COR-L47 (cell line): ENCODE results near the gene PTN.

Experiments
- DNase-seq: peaks from one replicate; lab custom pipeline; 2025; lab: John Stamatoyannopoulos, UW

Gene PTN

DNA sequence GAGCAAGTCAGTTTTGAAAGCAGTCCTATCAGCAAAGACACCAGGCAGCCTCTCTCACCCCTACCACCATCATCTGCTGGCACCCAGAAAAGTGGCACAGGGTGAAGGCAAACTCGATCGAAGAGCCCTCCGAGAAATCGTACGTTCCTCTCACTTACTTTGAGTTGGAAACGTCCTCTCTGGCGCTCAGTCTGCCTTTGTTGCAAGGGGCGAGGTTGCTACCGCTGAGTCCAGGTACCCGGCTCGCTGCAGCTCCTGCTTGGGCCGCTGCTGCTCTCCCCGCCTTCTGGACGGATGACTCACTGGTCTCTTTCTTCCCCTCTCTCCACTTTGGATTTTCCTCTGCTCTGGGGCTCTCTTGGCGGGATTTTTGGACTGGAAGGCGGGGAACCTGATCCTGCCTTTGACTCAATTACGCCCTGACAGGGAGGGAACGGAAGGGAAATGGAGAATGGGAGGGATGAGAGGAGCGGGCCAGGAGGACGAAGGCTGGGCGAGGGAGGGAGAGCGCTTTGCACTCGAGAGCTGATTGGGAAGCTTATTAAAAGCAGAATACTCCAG, at the start of gene PTN:
Gene PTN (minus strand): TSS at position 453 of the 561 bp plus-strand sequence. CDS start 88,760 bp downstream, outside the sequence.
- peak; percentile 35 for DNase-seq

- peak; percentile 29 for DNase-seq
Measured at GRCh38 chr7:137390076-137390475, 46.5 kb upstream of the PTN start.

DNA sequence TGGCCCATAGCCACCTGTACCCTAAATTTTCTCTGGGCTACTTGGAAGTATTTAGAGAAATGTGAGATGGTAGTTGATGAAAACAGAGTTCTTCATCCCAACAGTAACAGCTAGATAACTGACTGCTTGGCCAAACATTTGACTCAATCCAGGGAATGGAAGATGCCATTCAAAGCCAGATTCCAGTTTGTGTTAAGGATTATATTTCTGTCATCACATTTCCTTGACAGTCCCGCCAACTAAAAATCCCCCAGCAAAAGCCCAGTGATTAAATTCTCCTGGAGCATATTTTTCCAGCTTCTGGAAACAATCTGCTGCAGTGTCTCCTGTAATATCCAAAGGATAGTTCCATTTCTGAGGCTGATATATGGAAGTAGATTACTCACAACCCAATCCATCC, 45.4 kb upstream of the PTN start:
- no peak for DNase-seq

DNA sequence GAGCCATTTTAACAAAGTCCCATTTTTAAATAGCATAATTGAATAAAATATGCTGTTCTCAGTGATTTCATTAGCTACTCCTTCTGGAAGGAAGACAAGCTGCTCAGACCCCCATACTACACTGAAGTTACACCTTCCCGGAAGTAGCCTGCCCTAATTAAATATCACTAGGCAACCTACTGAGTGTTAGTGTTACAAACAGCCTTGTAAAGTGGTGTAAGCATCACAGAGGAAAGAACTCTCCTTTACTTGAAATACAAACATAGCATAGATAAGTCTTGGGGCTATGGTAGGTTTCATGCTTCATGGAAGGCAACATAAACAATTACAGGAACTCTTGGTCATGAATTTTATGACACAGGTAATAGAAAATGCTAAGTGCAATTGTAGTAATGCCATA, 43.4 kb upstream of the PTN start:
- DNase-seq = no peak

GRCh38 chr7:137381045-137381444, 37.5 kb upstream of the PTN start:
- DNase-seq = no peak

GRCh38 chr7:137373507-137373906, 30.0 kb upstream of the PTN start:
- no peak for DNase-seq

DNA sequence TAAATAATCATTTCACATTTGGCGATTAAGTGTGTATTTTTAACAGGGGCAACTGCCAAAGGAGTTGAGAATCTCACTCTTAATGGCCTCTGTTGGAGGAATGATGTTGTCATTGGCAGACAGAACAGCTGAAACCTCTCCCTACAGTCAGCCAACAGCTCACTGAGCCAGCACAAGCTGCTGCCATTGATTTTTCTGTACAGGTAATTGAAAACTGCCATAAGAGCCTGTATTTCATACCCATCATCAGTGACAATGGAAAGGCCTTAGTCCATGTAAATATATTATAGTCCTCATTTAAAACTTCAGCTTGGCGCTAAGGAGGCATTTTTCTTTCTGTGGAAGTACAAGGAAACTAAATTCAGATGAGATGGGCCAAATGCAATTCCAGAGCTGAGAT, 28.1 kb upstream of the PTN start:
- no peak for DNase-seq

DNA sequence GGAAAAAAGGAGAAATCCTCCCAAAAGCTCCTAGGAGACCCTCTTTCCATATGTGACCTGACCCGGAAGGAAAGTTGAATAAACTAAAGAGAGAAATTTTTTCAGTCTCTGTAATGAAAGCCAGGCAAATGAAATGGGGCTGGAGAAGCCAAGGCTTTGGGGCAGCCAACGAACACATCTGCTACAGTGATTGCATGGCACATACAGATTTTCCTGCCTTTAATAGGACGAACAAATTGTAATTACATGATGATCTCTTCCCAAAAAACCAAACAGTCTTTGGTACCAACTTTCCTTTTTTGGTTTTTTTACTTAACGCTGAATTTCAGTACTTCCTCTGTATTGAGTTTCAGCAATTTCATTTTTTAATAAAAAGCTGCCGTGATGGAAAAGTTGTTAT, 23.5 kb upstream of the PTN start:
- no peak for DNase-seq

GRCh38 chr7:137363683-137364082, 20.1 kb upstream of the PTN start:
- no peak for DNase-seq

DNA sequence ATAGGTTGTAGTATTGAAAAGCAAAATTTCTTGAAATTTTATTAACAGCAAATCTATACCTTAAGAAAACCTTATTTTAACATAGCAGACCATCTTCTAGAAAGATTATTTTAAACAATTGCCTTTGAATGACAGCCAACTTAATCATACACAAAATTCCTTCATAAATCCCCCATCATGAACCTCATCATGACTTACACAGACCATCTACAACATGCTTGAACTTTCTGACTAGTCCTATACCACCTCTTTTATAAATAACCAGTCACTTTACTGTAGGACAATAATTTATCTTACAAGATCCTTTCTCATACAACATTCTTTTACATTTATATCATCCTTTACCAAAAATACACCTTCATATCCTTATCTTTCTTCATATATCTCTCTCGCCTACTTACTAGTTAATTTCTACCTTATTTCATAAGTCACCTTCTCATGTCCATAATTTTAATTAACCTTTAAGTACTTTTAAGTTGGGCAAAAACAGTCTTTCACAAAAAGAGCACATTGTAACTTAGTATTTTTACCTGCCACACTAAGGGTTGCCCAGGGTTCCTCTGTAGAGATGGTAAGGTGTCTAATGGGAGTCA, 16.6 kb upstream of the PTN start:
- DNase-seq = no peak

GRCh38 chr7:137354961-137355360, 11.4 kb upstream of the PTN start:
- DNase-seq = no peak

GRCh38 chr7:137354396-137354795, 10.9 kb upstream of the PTN start:
- DNase-seq = peak; percentile 91

- no peak for DNase-seq
Measured at GRCh38 chr7:137351941-137352340, 8.4 kb upstream of the PTN start.

GRCh38 chr7:137345799-137346449, 2.4 kb upstream of the PTN start:
- DNase-seq = no peak

GRCh38 chr7:137342828-137343261, 688 bp downstream of the PTN start:
- DNase-seq = no peak

- no peak for DNase-seq
Measured at GRCh38 chr7:137342265-137342664, 1.3 kb downstream of the PTN start.

DNA sequence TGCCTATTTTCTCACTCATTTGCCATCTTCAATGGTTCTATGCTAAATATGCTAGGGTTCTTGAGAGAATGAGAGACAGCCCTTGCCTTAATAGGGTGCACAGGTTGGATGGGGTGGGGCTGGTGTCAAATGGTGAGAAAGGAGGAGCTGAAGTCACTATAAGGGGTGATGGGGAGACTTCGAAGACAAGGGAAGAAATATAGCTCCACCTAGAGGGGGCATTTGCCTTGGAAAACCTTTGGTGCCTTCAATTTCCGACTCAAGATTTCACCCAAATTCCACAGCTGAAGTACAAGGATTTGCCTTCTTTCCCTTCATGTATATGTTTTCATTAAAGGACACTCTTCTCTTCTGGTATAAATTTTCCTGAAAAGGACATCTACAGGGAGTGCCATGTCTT, 5.6 kb downstream of the PTN start:
- DNase-seq = no peak

DNA sequence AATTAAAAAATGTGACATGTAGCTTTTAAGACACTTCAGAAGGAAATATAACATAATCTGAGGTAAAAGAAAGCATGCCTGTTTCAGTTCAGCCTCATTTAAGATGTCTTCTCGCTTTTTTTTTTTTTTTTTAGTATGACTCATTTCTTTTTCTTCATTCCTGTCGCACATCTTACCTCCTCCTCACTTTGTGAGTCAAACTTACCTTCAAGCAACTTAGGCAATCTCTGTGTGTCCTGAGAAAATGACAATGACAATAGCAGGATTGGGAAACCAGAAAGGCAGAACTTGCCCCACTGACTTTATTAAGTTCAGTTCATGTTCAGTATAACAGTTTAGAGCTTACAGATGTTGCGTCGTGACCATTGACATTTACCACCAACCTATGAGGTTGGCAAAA, 7.7 kb downstream of the PTN start:
- DNase-seq = no peak

DNA sequence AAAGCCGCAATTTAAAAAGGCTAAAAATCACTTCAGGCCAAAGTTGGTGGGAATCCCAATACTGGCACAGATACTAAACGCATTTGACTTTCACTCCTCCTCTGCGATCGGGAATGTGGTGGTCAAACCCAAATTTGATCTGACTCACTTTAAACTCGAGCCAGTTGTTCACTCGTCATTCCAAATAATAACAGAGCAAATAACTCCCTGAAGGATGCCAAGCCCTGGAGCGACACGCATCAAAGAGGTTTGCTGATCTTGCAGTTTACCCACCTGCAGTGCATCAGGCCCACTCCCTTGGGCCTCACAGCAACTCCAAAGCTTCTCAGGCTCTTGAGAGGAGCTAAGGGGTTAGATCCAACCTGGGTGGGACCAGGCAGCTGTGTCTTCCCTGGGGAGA, 12.2 kb downstream of the PTN start:
- no peak for DNase-seq

GRCh38 chr7:137329411-137329810, 14.1 kb downstream of the PTN start:
- no peak for DNase-seq

DNA sequence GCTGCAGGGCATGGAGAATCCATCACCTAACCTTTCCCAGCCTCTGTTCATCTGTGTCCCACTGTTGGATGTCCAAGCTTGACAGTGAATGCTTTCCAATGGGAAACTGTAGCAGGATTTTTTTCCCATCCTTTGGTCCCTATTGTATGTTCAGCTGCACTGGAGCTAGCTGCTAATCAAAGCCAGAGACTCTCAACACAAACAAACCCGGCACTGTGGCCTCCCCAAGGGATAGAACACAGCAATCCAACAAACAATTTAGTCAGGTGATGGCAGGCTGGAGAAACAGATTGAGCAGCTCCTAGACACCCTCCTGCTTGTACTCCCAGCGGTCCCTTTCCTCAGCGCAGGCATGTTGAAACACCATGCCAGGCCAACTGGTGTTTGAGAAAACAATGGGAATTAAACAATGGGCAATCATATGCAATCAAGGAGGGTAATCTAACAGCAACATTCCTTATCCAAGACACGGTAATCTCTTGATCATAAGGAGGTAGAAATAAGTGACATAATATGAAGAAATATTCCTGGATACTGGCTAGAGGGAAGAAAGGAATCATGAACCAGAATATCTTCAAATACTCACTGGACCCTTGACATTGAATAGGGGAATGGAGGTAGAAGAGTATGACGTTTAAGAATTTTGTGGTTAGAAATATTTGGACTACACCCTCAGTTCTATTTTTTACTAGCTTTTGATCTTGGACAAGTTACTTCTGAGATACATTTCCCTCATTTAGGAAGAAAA, 15.0 kb downstream of the PTN start:
- DNase-seq = peak; percentile 65

GRCh38 chr7:137325927-137326326, 17.6 kb downstream of the PTN start:
- DNase-seq = peak; percentile 73
